GM10266 (cell line): ENCODE data around the gene MRM2.

Experiments
- DNase-seq: peaks from one replicate; pipeline ENCODE4 v3.0.0; 2012; ENCODE audit errors: extremely low spot score
- CTCF ChIP-seq: IDR thresholded peaks from 2 replicates; pipeline ENCODE4 v1.5.1; 2012; ENCODE audit warnings: mild to moderate bottlenecking, low read depth; ENCODE audit not compliant: control insufficient read depth, insufficient read depth; ENCODE audit errors: missing control alignments

MRM2 gene

GRCh38 chr7:2214636-2215035 lies 27.4 kb downstream of the MRM2 start:
- no peak for DNase-seq
- TF ChIP-seq CTCF, result no peak

GRCh38 chr7:2213551-2214215 lies 28.3 kb downstream of the MRM2 start:
- no peak for DNase-seq
- no peak for TF ChIP-seq CTCF

- TF ChIP-seq CTCF, result no peak
- DNase-seq, result no peak
Observed at GRCh38 chr7:2212906-2213305, 29.1 kb downstream of the MRM2 start.

- DNase-seq, result no peak
- TF ChIP-seq CTCF, result no peak
Observed at GRCh38 chr7:2211926-2212325, 30.1 kb downstream of the MRM2 start.

- no peak for DNase-seq
- no peak for TF ChIP-seq CTCF
Observed at GRCh38 chr7:2211259-2211880, 30.6 kb downstream of the MRM2 start.

- no peak for DNase-seq
- TF ChIP-seq CTCF, result no peak
Observed at GRCh38 chr7:2210551-2211258, 31.3 kb downstream of the MRM2 start.

GRCh38 chr7:2209961-2210323 lies 32.1 kb downstream of the MRM2 start:
- DNase-seq, result no peak
- TF ChIP-seq CTCF, result no peak
